Activated CD4-positive, alpha-beta T cell treated with anti-CD3 and anti-CD28 coated beads, Interleukin-2, amount 50 U/mL, for 48 hours (primary cell): ENCODE measurements around the gene GGT1.
"Not testable (repeated sequence)": the region's sequence is repeated elsewhere in the genome, so short reads cannot be mapped to it uniquely, and the experiment has no call there.

ENCODE experiments used
- DNase-seq, 2 experiments: peaks; one replicate each; pipeline ENCODE4 v3.0.0-alpha.2; 2020

The GGT1 gene

GRCh38 chr22:24584166-24584790, 18.7 kb upstream of the GGT1 start:
- no peak for DNase-seq

GRCh38 chr22:24584871-24585411, 18.1 kb upstream of the GGT1 start:
- DNase-seq: no peak

- no peak for DNase-seq
Observed at GRCh38 chr22:24585461-24585860, 17.5 kb upstream of the GGT1 start.

- no peak for DNase-seq
Observed at GRCh38 chr22:24585927-24586546, 17.0 kb upstream of the GGT1 start.

GRCh38 chr22:24587251-24587650, 15.7 kb upstream of the GGT1 start:
- DNase-seq: no peak

- DNase-seq: no peak
Observed at GRCh38 chr22:24587948-24588347, 15.0 kb upstream of the GGT1 start.

- no peak for DNase-seq
Observed at GRCh38 chr22:24588381-24588756, 14.6 kb upstream of the GGT1 start.

GRCh38 chr22:24588757-24589481, 14.1 kb upstream of the GGT1 start:
- DNase-seq: no peak

- DNase-seq: no peak
Observed at GRCh38 chr22:24589518-24590030, 13.4 kb upstream of the GGT1 start.

- DNase-seq: no peak
Observed at GRCh38 chr22:24590596-24591173, 12.3 kb upstream of the GGT1 start.

GRCh38 chr22:24591286-24591830, 11.6 kb upstream of the GGT1 start:
- DNase-seq: no peak

GRCh38 chr22:24592058-24592850, 10.7 kb upstream of the GGT1 start:
- DNase-seq: no peak

- peak; percentile 62 to 68 for DNase-seq
Observed at GRCh38 chr22:24592851-24593558, 10.0 kb upstream of the GGT1 start, which contains the start of gene LRRC75B. LRRC75B (minus strand) TSS chr22:24593073; CDS start chr22:24593039, 34 bp downstream.

GRCh38 chr22:24593559-24593835, 9.5 kb upstream of the GGT1 start:
- DNase-seq: not testable (repeated sequence)

GRCh38 chr22:24593836-24594568, 9.0 kb upstream of the GGT1 start:
- DNase-seq: no peak

GRCh38 chr22:24594569-24595120, 8.3 kb upstream of the GGT1 start:
- no peak for DNase-seq

GRCh38 chr22:24595228-24595627, 7.8 kb upstream of the GGT1 start:
- DNase-seq: no peak

GRCh38 chr22:24595863-24596262, 7.1 kb upstream of the GGT1 start:
- DNase-seq: no peak

- not testable (repeated sequence) for DNase-seq
Observed at GRCh38 chr22:24597076-24597475, 5.9 kb upstream of the GGT1 start.

- no peak for DNase-seq
Observed at GRCh38 chr22:24599514-24599913, 3.5 kb upstream of the GGT1 start.
